Measurements from ENCODE around the gene WASF1. TPM values are rescaled to one million over a fixed set of nuclear protein-coding genes. Genes with fewer than 3 reads are reported as not detected.
"Not testable (repeated sequence)": the region's sequence is repeated elsewhere in the genome, so short reads cannot be mapped to it uniquely, and the experiment has no call there.

WASF1 gene
- total RNA-seq, 1 donor from 2014 or later = 1.2 TPM

- Mint-ChIP-seq H3K9me3 (no peaks in the 10 kb centered on the region), H3K4me3 (no peak overlapping the region), H3K4me1 (no peaks in the 10 kb centered on the region), H3K36me3 (ENCODE audit: low read depth) (no peaks in the 10 kb centered on the region), H3K27ac (no peak overlapping the region), H3K27me3 (peaks cover 8% of the 10 kb centered on the region)
- intact Hi-C loops (cut with micrococcal nuclease) = no loop called here
- DNase-seq = no peak
Measured at GRCh38 chr6:110095101-110095500, 84.4 kb downstream of the WASF1 start.

DNA sequence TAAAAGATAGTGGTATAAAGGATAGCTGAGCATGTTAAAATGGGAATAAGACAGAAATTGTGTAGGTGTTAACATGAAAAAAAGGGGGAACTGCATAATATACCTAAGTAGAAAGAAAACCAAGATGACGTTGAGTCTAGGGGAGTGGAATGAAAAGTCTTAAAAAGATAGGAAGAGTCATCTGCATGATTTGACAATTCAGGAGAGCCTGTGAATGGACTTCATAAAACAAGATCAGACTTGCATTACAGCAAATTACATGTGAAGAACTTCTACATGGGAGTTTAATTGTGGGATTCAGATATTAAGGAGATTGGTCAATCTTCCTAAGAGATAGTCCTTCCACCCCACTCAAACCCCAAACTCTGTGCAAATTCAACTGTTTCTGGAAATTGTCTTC is 85.5 kb downstream of the WASF1 start:
- intact Hi-C loops (cut with micrococcal nuclease) = no loop called here
- Mint-ChIP-seq H3K27ac (no peak overlapping the region), H3K9me3 (no peaks in the 10 kb centered on the region), H3K4me3 (no peak overlapping the region), H3K36me3 (ENCODE audit: low read depth) (no peaks in the 10 kb centered on the region), H3K4me1 (no peaks in the 10 kb centered on the region), H3K27me3 (peaks cover 11% of the 10 kb centered on the region)
- DNase-seq = no peak

GRCh38 chr6:110090876-110091275 is 88.6 kb downstream of the WASF1 start:
- Mint-ChIP-seq H3K4me1 (no peaks in the 10 kb centered on the region), H3K36me3 (ENCODE audit: low read depth) (no peaks in the 10 kb centered on the region), H3K27me3 (peaks cover 6% of the 10 kb centered on the region), H3K9me3 (no peaks in the 10 kb centered on the region), H3K27ac (no peak overlapping the region), H3K4me3 (no peak overlapping the region)
- intact Hi-C loops (cut with micrococcal nuclease) = no loop called here
- no peak for DNase-seq

GRCh38 chr6:110089323-110089722 is 90.1 kb downstream of the WASF1 start:
- intact Hi-C loops (cut with micrococcal nuclease) = no loop called here
- Mint-ChIP-seq H3K27ac (no peak overlapping the region), H3K4me1 (no peaks in the 10 kb centered on the region)

DNA sequence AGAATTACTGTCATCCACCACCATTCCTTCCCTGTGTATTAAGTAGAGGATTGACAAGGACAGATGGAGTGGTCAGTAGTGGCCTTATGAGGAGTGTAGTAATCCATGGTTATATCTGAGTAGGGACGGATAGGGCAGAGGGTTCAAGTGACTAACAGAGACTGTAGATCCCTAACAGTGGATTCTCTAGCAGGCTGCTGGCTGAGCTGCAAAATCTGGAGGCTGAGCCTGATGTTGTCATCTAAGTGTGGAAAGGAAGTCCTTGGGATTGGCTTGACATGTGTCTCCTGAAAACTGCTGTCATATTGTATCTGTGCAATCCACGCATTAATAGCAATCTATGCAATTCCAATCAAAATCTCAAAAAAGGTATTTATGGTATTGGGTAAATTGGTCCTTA is 94.2 kb downstream of the WASF1 start:
- intact Hi-C loops (cut with micrococcal nuclease) = no loop called here
- H3K27ac Mint-ChIP-seq = no peak overlapping the region
- H3K9me3 Mint-ChIP-seq = no peaks in the 10 kb centered on the region
- no peaks in the 10 kb centered on the region for H3K4me1 Mint-ChIP-seq
- no peaks in the 10 kb centered on the region for H3K36me3 Mint-ChIP-seq (ENCODE audit: low read depth)
- peaks cover 9% of the 10 kb centered on the region for H3K27me3 Mint-ChIP-seq
- no peak for DNase-seq
- H3K4me3 Mint-ChIP-seq = no peak overlapping the region

More at GRCh38 chr6:110089323-110089722, 90.1 kb downstream of the WASF1 start:
- Mint-ChIP-seq H3K27me3 (peaks cover 3% of the 10 kb centered on the region), H3K9me3 (no peaks in the 10 kb centered on the region), H3K4me3 (no peak overlapping the region), H3K36me3 (ENCODE audit: low read depth) (no peaks in the 10 kb centered on the region)
- no peak for DNase-seq

GRCh38 chr6:110083875-110084585 is 95.4 kb downstream of the WASF1 start:
- DNase-seq = no peak
- intact Hi-C loops (cut with micrococcal nuclease) = no loop called here
- Mint-ChIP-seq H3K4me3 (no peak overlapping the region), H3K27ac (no peak overlapping the region), H3K36me3 (ENCODE audit: low read depth) (no peaks in the 10 kb centered on the region), H3K27me3 (peaks cover 10% of the 10 kb centered on the region), H3K9me3 (no peaks in the 10 kb centered on the region), H3K4me1 (no peaks in the 10 kb centered on the region)

DNA sequence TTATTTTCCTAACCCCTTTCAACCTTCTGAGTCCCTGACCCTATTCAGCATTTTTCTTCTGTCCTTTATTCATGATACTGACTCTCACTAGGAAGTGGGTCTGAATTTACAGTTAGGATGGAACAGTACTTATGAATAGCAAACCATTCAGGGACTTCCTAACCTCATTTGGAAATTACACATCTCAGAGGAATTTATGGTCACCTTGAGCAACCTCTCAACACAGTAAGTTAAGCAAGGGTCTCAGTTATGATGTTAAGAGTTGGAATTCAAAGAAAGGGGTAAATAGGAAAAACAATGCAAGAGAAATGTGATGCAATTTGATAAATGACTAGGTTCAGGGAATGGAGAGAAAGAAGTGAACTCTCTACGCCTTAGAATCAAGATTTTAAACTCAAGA is 104.1 kb downstream of the WASF1 start:
- Mint-ChIP-seq H3K4me3 (no peak overlapping the region), H3K4me1 (no peaks in the 10 kb centered on the region), H3K36me3 (ENCODE audit: low read depth) (no peaks in the 10 kb centered on the region), H3K9me3 (no peaks in the 10 kb centered on the region), H3K27me3 (peaks cover 11% of the 10 kb centered on the region), H3K27ac (no peak overlapping the region)
- DNase-seq = no peak
- intact Hi-C loops (cut with micrococcal nuclease) = no loop called here

- H3K9me3 Mint-ChIP-seq; intact Hi-C loops (cut with micrococcal nuclease); H3K36me3 Mint-ChIP-seq (ENCODE audit: low read depth); H3K4me3 Mint-ChIP-seq; H3K4me1 Mint-ChIP-seq; H3K27ac Mint-ChIP-seq: not testable (repeated sequence)
- H3K27me3 Mint-ChIP-seq = peaks cover 15% of the 10 kb centered on the region
- DNase-seq = peak; percentile 14
Measured at GRCh38 chr6:110073474-110073873, 106.0 kb downstream of the WASF1 start.

DNA sequence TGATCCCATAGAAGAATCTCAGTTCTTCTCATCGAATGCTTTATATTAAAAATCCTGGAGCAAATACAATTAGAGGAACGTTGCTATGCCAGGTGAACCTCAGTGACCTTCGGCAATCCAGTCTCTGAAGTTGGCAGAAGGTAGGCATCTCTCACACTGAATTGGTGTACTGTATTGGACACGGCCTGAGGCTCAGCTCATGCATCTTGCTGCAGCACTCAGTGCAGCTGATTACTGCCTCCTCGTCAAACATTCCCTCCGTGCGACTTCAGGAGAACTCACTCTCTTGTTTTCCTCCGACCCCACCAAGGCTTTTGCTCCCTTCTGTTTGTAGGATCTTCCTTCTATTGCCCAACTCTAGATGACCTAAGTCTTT is 110.9 kb downstream of the WASF1 start:
- Mint-ChIP-seq H3K27ac (no peak overlapping the region), H3K36me3 (ENCODE audit: low read depth) (no peaks in the 10 kb centered on the region), H3K27me3 (peaks cover 30% of the 10 kb centered on the region), H3K4me3 (no peak overlapping the region), H3K4me1 (peaks cover 2% of the 10 kb centered on the region), H3K9me3 (no peaks in the 10 kb centered on the region)
- intact Hi-C loops (cut with micrococcal nuclease) = no loop called here
- no peak for DNase-seq

- intact Hi-C loops (cut with micrococcal nuclease) = no loop called here
- peak; percentile 25 for DNase-seq
- H3K9me3 Mint-ChIP-seq = no peaks in the 10 kb centered on the region
- H3K27ac Mint-ChIP-seq = no peak overlapping the region
- H3K4me1 Mint-ChIP-seq = peaks cover 4% of the 10 kb centered on the region
- no peak overlapping the region for H3K4me3 Mint-ChIP-seq
- H3K36me3 Mint-ChIP-seq (ENCODE audit: low read depth) = no peaks in the 10 kb centered on the region
- peaks cover 30% of the 10 kb centered on the region for H3K27me3 Mint-ChIP-seq
Measured at GRCh38 chr6:110067837-110068591, 111.5 kb downstream of the WASF1 start.

GRCh38 chr6:110064744-110065524 is 114.5 kb downstream of the WASF1 start:
- peaks cover 29% of the 10 kb centered on the region for H3K27me3 Mint-ChIP-seq
- DNase-seq = peak; percentile 23
- H3K27ac Mint-ChIP-seq = no peak overlapping the region
- H3K9me3 Mint-ChIP-seq = no peaks in the 10 kb centered on the region
- no peak overlapping the region for H3K4me3 Mint-ChIP-seq
- H3K4me1 Mint-ChIP-seq = peaks cover 4% of the 10 kb centered on the region
- intact Hi-C loops (cut with micrococcal nuclease) = no loop called here
- no peaks in the 10 kb centered on the region for H3K36me3 Mint-ChIP-seq (ENCODE audit: low read depth)

DNA sequence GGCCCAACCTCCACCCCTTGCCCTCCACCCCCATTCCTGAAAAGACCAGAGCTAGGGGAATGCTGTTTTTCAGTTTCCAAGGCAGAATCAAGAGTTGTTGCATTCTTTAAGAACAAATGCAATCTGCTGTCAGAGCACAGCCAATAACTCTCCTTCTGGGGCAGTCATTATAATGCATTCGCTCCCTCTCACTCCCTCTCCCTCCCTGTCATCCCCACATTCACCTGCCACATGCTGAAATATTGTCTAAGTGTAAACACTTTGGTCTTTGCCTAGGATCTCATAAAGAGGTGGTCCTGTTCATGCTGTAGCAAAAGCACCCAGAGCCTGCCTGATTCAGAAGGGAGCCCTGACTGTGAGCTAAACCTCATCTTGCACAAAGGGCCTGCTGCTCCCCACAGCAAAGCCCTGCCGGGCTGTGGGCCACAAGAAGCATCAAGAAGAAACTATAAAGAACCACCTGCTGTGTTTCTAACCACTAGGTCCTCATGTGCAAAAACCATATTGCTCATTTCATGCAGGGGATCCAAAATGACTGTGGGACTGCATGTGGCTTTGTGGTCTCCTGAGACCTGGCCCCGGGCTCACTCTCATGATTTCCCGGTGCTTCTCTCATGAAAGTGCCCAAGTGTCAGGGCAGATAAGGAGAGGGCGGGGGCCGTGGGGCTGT is 115.7 kb downstream of the WASF1 start:
- intact Hi-C loops (cut with micrococcal nuclease) = no loop called here
- Mint-ChIP-seq H3K27ac (no peak overlapping the region), H3K4me1 (peaks cover 4% of the 10 kb centered on the region), H3K27me3 (peaks cover 32% of the 10 kb centered on the region), H3K9me3 (no peaks in the 10 kb centered on the region), H3K4me3 (no peak overlapping the region), H3K36me3 (ENCODE audit: low read depth) (no peaks in the 10 kb centered on the region)
- DNase-seq = peak; percentile 59

DNA sequence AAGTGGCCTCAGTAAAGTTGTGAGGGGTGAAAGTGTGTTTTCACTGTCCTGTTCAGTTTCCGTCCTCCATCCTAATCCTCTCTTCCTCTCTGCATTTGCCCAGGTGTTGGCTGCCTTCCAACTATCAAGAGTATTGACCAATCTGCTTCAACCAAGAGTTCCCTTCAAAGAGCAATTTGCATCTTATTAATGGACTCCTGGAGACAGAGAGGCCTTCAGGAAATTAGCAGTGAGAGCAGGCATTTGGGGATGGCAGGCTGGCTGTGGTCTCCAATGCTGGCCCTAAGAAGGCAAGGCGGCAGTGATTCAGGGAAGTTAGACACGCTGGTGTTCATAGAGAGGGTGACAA is 124.1 kb downstream of the WASF1 start:
- Mint-ChIP-seq H3K4me1 (no peaks in the 10 kb centered on the region), H3K9me3 (no peaks in the 10 kb centered on the region), H3K27ac (no peak overlapping the region), H3K4me3 (no peak overlapping the region), H3K36me3 (ENCODE audit: low read depth) (no peaks in the 10 kb centered on the region), H3K27me3 (peaks cover 36% of the 10 kb centered on the region)
- intact Hi-C loops (cut with micrococcal nuclease) = no loop called here
- no peak for DNase-seq
